K562 (cell line): ENCODE results near the gene RALB. TPM values are rescaled to one million over a fixed set of nuclear protein-coding genes. Genes with fewer than 3 reads are reported as not detected.
A peak's percentile ranks its signal among the peaks of the same experiment; 100 is the strongest.

ENCODE experiments used
- ATAC-seq: fragments of 200-7000 bp; cut with Tn5 transposase; 3 replicates; pipeline ENCODE4 v1.9.1; 2020; ENCODE audit warnings: moderate library complexity
- BruUV-seq: library from RNA; stranded (reverse); fragments of 400-500 nt; replicated peaks from 2 replicates; lab custom pipeline; 2021; lab: Mats Ljungman, UMichigan
- CTCF ChIA-PET: fragments of 300-600 bp; formaldehyde crosslinking; extraction: SDS; loops from one replicate; lab custom pipeline; 2021; ENCODE audit warnings: low intra/inter-chr PET ratio; lab: Yijun Ruan, JAX
- POLR2A ChIA-PET: fragments of 300-600, 350-650 bp; sonication (Branson Sonifier 250); formaldehyde crosslinking; extraction: SDS; loops from one replicate; lab custom pipeline; 2021; ENCODE audit warnings: antibody characterized with exemption, inconsistent platforms; lab: Yijun Ruan, JAX
- DNase-seq, 4 experiments: peaks; one replicate each; pipeline versions ENCODE4 v3.0.0 to v3.0.0-alpha.2; 2011 to 2018; ENCODE audit warnings: low spot score in 3 of 4, mixed read lengths in 3 of 4; ENCODE audit errors: extremely low read depth in 1 of 4
- FAIRE-seq: peaks from 2 replicates; lab custom pipeline; 2011; peaks lifted over from hg19 to GRCh38; lab: Jason Lieb, UNC
- H2AFZ ChIP-seq: 2 replicates; pipeline ENCODE4 v1.6.0; 2011; ENCODE audit warnings: low read depth, low read length, control low read depth, inconsistent platforms
- H3K27ac ChIP-seq: fragments of 200-600 bp; 3 replicates; pipeline ENCODE4 v1.8.0; 2011; ENCODE audit warnings: low read depth, mild to moderate bottlenecking, control low read depth, inconsistent platforms, low read length, moderate library complexity, mixed read lengths; ENCODE audit errors: extremely low read depth
- H3K27me3 ChIP-seq, 2 experiments: fragments of 300-600 bp in 1 of 2; 2 replicates in 1 of 2; 3 replicates in 1 of 2; pipeline versions ENCODE4 v1.6.0 to v1.8.0; 2011; ENCODE audit warnings: inconsistent platforms in 2 of 2, low read length in 2 of 2, mild to moderate bottlenecking in 1 of 2, mixed read lengths in 1 of 2, moderate library complexity in 1 of 2; ENCODE audit not compliant: control insufficient read depth in 2 of 2, insufficient read depth in 2 of 2
- H3K36me3 ChIP-seq: fragments of 300-600 bp; 3 replicates; pipeline ENCODE4 v1.8.0; 2011; ENCODE audit warnings: mild to moderate bottlenecking, low read length, inconsistent platforms; ENCODE audit not compliant: control insufficient read depth, insufficient read depth
- H3K4me1 ChIP-seq, 2 experiments: fragments of 200-600 bp in 1 of 2; replicated peaks in 1 of 2; 2 replicates in 1 of 2; 3 replicates in 1 of 2; pipeline versions ENCODE4 v1.5.1 to v1.8.0; 2011; ENCODE audit warnings: inconsistent platforms in 2 of 2, low read length in 2 of 2, mild to moderate bottlenecking in 1 of 2, mixed read lengths in 1 of 2, moderate library complexity in 1 of 2; ENCODE audit not compliant: control insufficient read depth in 2 of 2, insufficient read depth in 2 of 2
- H3K4me2 ChIP-seq: 2 replicates; pipeline ENCODE4 v1.6.1; 2011; ENCODE audit warnings: low read length, control low read depth, inconsistent platforms, mixed read lengths; ENCODE audit not compliant: insufficient read depth
- H3K4me3 ChIP-seq: fragments of 200-600 bp; sonication (generic), shearing (Covaris generic); 2 replicates; pipeline ENCODE4 v1.5.1; 2016; ENCODE audit warnings: control low read depth, inconsistent platforms
- H3K79me2 ChIP-seq: fragments of 200-600 bp; 3 replicates; pipeline ENCODE4 v1.8.0; 2011; ENCODE audit warnings: low read length, inconsistent platforms; ENCODE audit not compliant: control insufficient read depth, insufficient read depth
- H3K9ac ChIP-seq, 2 experiments: 2 replicates each; pipeline versions ENCODE4 v1.6.0 to v1.6.1; 2011; ENCODE audit warnings: low read depth in 2 of 2, low read length in 2 of 2, control low read depth in 1 of 2, inconsistent platforms in 1 of 2, mild to moderate bottlenecking in 1 of 2, mixed read lengths in 1 of 2; ENCODE audit not compliant: insufficient read depth in 1 of 2
- H3K9me1 ChIP-seq: one replicate; pipeline ENCODE4 v1.6.0; 2011; ENCODE audit warnings: inconsistent platforms, mild to moderate bottlenecking, low read length, moderate library complexity; ENCODE audit not compliant: control insufficient read depth, insufficient read depth
- H3K9me3 ChIP-seq: replicated peaks from 2 replicates; pipeline ENCODE4 v1.5.1; 2011; ENCODE audit warnings: low read depth, low read length, inconsistent platforms; ENCODE audit not compliant: control insufficient read depth, insufficient read depth
- H4K20me1 ChIP-seq: replicated peaks from 2 replicates; pipeline ENCODE4 v1.6.1; 2011; ENCODE audit warnings: low read length, inconsistent platforms, mixed read lengths; ENCODE audit not compliant: control insufficient read depth, insufficient read depth
- ATF1 ChIP-seq, 2 experiments: fragments of 450-650 bp in 1 of 2; IDR thresholded peaks; 2 replicates each; pipeline ENCODE4 v1.6.1; 2016; ENCODE audit warnings: missing compliant biosample characterization in 1 of 2, missing genetic modification characterization in 1 of 2
- FUS ChIP-seq: fragments of 200-400 bp; formaldehyde crosslinking; optimal IDR thresholded peaks from 2 replicates; pipeline ENCODE3; 2017; ENCODE audit warnings: low read depth, low read length
- HDAC8 ChIP-seq: fragments of 450-650 bp; IDR thresholded peaks from 2 replicates; pipeline ENCODE4 v1.6.1; 2016; ENCODE audit warnings: mild to moderate bottlenecking, missing genetic modification characterization, moderate library complexity, missing compliant biosample characterization
- JUND ChIP-seq, 2 experiments: IDR thresholded peaks; 2 replicates in 1 of 2; 3 replicates in 1 of 2; pipeline ENCODE4 v1.6.1; 2011; ENCODE audit warnings: borderline replicate concordance in 2 of 2, low read depth in 2 of 2, low read length in 2 of 2, improper control_type of control experiment in 1 of 2, missing biosample characterization in 1 of 2, missing genetic modification characterization in 1 of 2, missing genetic modification reagents in 1 of 2
- PCBP2 ChIP-seq: fragments of 200-400 bp; formaldehyde crosslinking; IDR thresholded peaks from 2 replicates; pipeline ENCODE4 v1.6.1; 2018; ENCODE audit warnings: low read length, low read depth, mild to moderate bottlenecking, moderate library complexity; ENCODE audit not compliant: poor library complexity, severe bottlenecking
- POLR2A ChIP-seq: fragments of 450-650 bp; conservative IDR thresholded peaks from 2 replicates; pipeline ENCODE4 v1.6.1; 2016
- SIX5 ChIP-seq, 2 experiments: IDR thresholded peaks; 2 replicates each; pipeline ENCODE4 v1.6.1; 2011; ENCODE audit warnings: low read length in 2 of 2, borderline replicate concordance in 1 of 2, low read depth in 1 of 2, mild to moderate bottlenecking in 1 of 2, moderate library complexity in 1 of 2; ENCODE audit not compliant: insufficient read depth in 1 of 2
- SMARCC2 ChIP-seq: fragments of 450-650 bp; IDR thresholded peaks from 2 replicates; pipeline ENCODE4 v1.6.1; 2017; ENCODE audit warnings: antibody characterized with exemption, moderate library complexity, mild to moderate bottlenecking, low read depth
- SMARCE1 ChIP-seq: fragments of 450-650 bp; IDR thresholded peaks from 2 replicates; pipeline ENCODE4 v1.7.1; 2016; ENCODE audit warnings: mild to moderate bottlenecking
- XRCC5 ChIP-seq: fragments of 200-400 bp; formaldehyde crosslinking; IDR thresholded peaks from 2 replicates; pipeline ENCODE4 v1.6.1; 2017; ENCODE audit warnings: low read depth, mild to moderate bottlenecking, low read length
- ZNF445 ChIP-seq: fragments of 250-450 bp; sonication (Bioruptor Pico); IDR thresholded peaks from 2 replicates; pipeline ENCODE4 v1.4.0; 2020; ENCODE audit warnings: low read depth, mild to moderate bottlenecking, moderate library complexity
- ZNF695 ChIP-seq: fragments of 450-650 bp; formaldehyde crosslinking; IDR thresholded peaks from 2 replicates; pipeline ENCODE4 v1.4.0; 2020; ENCODE audit warnings: mild to moderate bottlenecking, moderate library complexity
- ZNF785 ChIP-seq: fragments of 250-450 bp; sonication (Bioruptor Pico); IDR thresholded peaks from 2 replicates; pipeline ENCODE4 v1.4.0; 2020; ENCODE audit warnings: mild to moderate bottlenecking
- WGBS: fragments of 100-300 bp; shearing (Covaris generic); methylation state at CpG from one replicate; pipeline ENCODE4 v1.1.6; 2016; ENCODE audit warnings: low coverage, mixed read lengths; ENCODE audit not compliant: insufficient coverage; ENCODE audit errors: missing lambda C conversion rate; 5-methylcytosine and 5-hydroxymethylcytosine counted together
- in situ Hi-C: fragments of 300-500 bp; cut with MboI; formaldehyde crosslinking; loops from 4 replicates; pipeline ENCODE4 v1.15.0; 2018; ENCODE audit warnings: inconsistent platforms, mixed read lengths
- intact Hi-C: fragments of 100-400 bp; cut with micrococcal nuclease; formaldehyde crosslinking; loops from 2 replicates; pipeline ENCODE4 v1.14.2; 2022
- polyA plus RNA-seq, 8 experiments: library from polyadenylated mRNA; depleted of rRNA in 4 of 8; stranded (reverse) in 5 of 8; unstranded in 3 of 8; fragments of >200 nt; fragmentation: Nextera tagmentation in 2 of 8; fragmentation: Illumina TruSeq in 1 of 8; extraction: Ambion mirVana in 2 of 8; extraction: Trizol in 1 of 8; gene quantifications; 2 replicates each; pipeline versions ENCODE4 v1.2.1 to v1.2.3, GENCODE V29; 2011 to 2014; ENCODE audit warnings: inconsistent platforms in 1 of 8, missing spikeins in 1 of 8
- total RNA-seq, 7 experiments: library from RNA; depleted of rRNA in 6 of 7; stranded (reverse); fragments of >200 nt in 6 of 7; fragmentation: Illumina TruSeq in 2 of 7; extraction: Trizol in 2 of 7; gene quantifications; 2 replicates each; pipeline versions ENCODE4 v1.2.1 to v1.2.3, GENCODE V29; 2011 to 2021; ENCODE audit warnings: low replicate concordance in 1 of 7
- TF ChIP-seq, protein P1 (sequence below): fragments of 450-650 bp; IDR thresholded peaks from 2 replicates; pipeline ENCODE4 v1.6.1; 2017; ENCODE audit warnings: antibody characterized with exemption, mild to moderate bottlenecking
- TF ChIP-seq, protein P2 (sequence below): fragments of 250-450 bp; sonication (Bioruptor Pico); IDR thresholded peaks from 2 replicates; pipeline ENCODE4 v1.6.1; 2021; ENCODE audit warnings: mild to moderate bottlenecking
- TF ChIP-seq, protein P3 (sequence below): sonication (generic); formaldehyde crosslinking; IDR thresholded peaks from 2 replicates; pipeline ENCODE4 v1.8.1; 2022; ENCODE audit warnings: missing genetic modification reagents

The RALB gene
- total and polyA plus RNA-seq, 9 of the 15 experiments (the other 6 are each of a cell fraction or from before 2014, with no cell fraction given) = 14.8 to 65.6 (median 38.4) TPM

DNA sequence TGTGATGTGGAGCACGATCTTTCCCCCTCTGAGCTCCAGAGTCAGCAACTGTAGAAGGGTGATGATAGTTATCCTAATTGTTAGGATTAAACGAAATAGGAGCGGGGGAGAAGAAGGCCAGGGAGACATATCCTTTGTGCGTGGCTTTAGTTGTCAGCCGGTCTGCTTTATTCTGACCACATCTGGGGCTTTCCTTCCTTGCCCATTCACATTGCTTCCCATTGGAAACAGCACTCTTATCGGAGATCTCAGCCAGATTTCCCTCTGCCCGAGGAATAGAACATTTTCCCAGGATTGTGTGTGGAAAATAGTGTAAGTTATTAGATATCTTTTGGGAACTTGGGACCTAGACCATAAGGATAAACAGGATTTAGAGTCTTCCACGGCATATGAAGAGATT, 1.5 kb downstream of the RALB start:
- DNase-seq (no peak), FAIRE-seq (no peak), ATAC-seq (no peak)
- H3K4me2 ChIP-seq = peak overlapping the region; percentile 94
- no peaks in the 10 kb centered on the region for H4K20me1 ChIP-seq
- CTCF ChIA-PET = no interaction called here
- H3K4me1 ChIP-seq = peaks cover 23 to 31% of the 10 kb centered on the region in 2 experiments
- H3K4me3 ChIP-seq = peak overlapping the region; percentile 76
- no peaks in the 10 kb centered on the region for H3K27me3 ChIP-seq
- no TSS peak for BruUV-seq
- no peak for TF ChIP-seq SMARCC2
- no peak for TF ChIP-seq ZNF785
- TF ChIP-seq, protein P1, sequence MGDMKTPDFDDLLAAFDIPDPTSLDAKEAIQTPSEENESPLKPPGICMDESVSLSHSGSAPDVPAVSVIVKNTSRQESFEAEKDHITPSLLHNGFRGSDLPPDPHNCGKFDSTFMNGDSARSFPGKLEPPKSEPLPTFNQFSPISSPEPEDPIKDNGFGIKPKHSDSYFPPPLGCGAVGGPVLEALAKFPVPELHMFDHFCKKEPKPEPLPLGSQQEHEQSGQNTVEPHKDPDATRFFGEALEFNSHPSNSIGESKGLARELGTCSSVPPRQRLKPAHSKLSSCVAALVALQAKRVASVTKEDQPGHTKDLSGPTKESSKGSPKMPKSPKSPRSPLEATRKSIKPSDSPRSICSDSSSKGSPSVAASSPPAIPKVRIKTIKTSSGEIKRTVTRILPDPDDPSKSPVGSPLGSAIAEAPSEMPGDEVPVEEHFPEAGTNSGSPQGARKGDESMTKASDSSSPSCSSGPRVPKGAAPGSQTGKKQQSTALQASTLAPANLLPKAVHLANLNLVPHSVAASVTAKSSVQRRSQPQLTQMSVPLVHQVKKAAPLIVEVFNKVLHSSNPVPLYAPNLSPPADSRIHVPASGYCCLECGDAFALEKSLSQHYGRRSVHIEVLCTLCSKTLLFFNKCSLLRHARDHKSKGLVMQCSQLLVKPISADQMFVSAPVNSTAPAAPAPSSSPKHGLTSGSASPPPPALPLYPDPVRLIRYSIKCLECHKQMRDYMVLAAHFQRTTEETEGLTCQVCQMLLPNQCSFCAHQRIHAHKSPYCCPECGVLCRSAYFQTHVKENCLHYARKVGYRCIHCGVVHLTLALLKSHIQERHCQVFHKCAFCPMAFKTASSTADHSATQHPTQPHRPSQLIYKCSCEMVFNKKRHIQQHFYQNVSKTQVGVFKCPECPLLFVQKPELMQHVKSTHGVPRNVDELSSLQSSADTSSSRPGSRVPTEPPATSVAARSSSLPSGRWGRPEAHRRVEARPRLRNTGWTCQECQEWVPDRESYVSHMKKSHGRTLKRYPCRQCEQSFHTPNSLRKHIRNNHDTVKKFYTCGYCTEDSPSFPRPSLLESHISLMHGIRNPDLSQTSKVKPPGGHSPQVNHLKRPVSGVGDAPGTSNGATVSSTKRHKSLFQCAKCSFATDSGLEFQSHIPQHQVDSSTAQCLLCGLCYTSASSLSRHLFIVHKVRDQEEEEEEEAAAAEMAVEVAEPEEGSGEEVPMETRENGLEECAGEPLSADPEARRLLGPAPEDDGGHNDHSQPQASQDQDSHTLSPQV = no peak
- TF ChIP-seq, protein P2, sequence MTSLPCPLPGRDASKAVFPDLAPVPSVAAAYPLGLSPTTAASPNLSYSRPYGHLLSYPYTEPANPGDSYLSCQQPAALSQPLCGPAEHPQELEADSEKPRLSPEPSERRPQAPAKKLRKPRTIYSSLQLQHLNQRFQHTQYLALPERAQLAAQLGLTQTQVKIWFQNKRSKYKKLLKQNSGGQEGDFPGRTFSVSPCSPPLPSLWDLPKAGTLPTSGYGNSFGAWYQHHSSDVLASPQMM (CRISPR knock-in tag) = no peak
- TF ChIP-seq ATF1 (CRISPR knock-in tag; IDR thresholded peaks at IDR 0.05) = no peak
- TF ChIP-seq ATF1 (tag; IDR thresholded peaks at IDR 0.05) = no peak
- no peak for TF ChIP-seq PCBP2
- TF ChIP-seq SMARCE1 = no peak
- no peak for TF ChIP-seq XRCC5
- TF ChIP-seq POLR2A = no peak
- no peak for TF ChIP-seq FUS
- TF ChIP-seq, protein P3, sequence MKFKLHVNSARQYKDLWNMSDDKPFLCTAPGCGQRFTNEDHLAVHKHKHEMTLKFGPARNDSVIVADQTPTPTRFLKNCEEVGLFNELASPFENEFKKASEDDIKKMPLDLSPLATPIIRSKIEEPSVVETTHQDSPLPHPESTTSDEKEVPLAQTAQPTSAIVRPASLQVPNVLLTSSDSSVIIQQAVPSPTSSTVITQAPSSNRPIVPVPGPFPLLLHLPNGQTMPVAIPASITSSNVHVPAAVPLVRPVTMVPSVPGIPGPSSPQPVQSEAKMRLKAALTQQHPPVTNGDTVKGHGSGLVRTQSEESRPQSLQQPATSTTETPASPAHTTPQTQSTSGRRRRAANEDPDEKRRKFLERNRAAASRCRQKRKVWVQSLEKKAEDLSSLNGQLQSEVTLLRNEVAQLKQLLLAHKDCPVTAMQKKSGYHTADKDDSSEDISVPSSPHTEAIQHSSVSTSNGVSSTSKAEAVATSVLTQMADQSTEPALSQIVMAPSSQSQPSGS (CRISPR knock-in tag) = no peak
- TF ChIP-seq ZNF695 (CRISPR knock-in tag) = no peak
- no peak for TF ChIP-seq HDAC8 (tag)
- no peak for TF ChIP-seq JUND (IDR thresholded peaks at IDR 0.05; ENCODE audit: borderline replicate concordance, low read depth, low read length)
- TF ChIP-seq JUND (tag; IDR thresholded peaks at IDR 0.05; ENCODE audit: borderline replicate concordance, low read depth, low read length) = no peak
- no peak for TF ChIP-seq SIX5 (IDR thresholded peaks at IDR 0.05; ENCODE audit: borderline replicate concordance in 1 of 2, insufficient read depth in 1 of 2, low read depth in 1 of 2, low read length in 2 of 2)
- TF ChIP-seq ZNF445 (CRISPR knock-in tag) = no peak
- no peaks in the 10 kb centered on the region for H3K9me1 ChIP-seq
- H3K36me3 ChIP-seq = peaks cover 7% of the 10 kb centered on the region; the same call in 2 of the 3 replicates
- intact Hi-C loops = no loop called here
- WGBS = 39% methylated on average over 8 of the region's 8 CpGs
- H3K27ac ChIP-seq = no peak overlapping the region
- POLR2A ChIA-PET = no interaction called here
- H3K9ac ChIP-seq = peak overlapping the region; percentile 77 to 93; a peak in 2 of 4 replicates
- in situ Hi-C loops = no loop called here
- H3K79me2 ChIP-seq = peaks cover 55% of the 10 kb centered on the region
- H2AFZ ChIP-seq = no peak overlapping the region
- H3K9me3 ChIP-seq = peaks cover 2% of the 10 kb centered on the region; the same call in 1 of the 2 replicates
